ENCODE data around the gene C5orf46. TPM values are rescaled to one million over a fixed set of nuclear protein-coding genes. Genes with fewer than 3 reads are reported as not detected.

Gene C5orf46
- total RNA-seq, result 0.40 TPM in 1 of 2 replicates, not detected in the other

DNA sequence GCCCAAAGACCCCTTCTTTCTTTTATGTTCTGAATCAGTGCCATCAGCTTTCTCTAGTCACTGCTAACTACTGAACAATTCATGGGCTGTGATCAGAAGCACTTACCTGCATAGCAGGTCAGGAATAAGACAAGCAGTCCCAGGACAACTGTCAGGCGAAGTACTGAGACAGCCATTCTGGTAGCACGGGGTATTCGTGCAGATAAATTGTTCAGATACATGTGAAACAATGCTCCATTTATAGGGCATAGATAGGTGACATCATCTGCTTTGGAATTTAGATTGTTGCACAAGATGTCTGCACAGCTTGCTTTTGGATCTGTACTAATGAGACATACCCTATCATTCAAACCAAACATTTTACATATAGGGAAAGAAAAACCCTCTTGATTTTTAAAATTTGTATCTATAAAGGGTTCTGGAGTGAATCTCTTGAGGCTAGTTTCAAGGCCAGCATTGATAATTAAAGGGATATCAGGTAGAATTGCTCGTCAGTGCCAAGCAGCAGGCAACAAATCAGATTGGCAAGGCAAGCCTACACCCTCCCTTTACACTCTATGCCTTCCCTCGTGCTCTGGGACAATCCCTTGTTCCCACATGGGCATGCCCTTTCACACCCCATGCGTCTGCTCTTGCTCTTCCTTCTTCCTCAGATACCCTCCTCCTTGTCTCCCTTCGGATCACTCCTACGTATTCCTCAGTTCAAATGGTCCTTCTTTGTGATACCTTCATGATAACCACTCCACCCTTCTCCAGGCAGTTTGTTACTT is at the start of gene C5orf46:
Gene C5orf46, minus strand, starts transcription at position 213 of the 770 bp plus-strand sequence. Its CDS starts 37 bp downstream, at position 176.

GRCh38 chr5:147878066-147878759 is 28.1 kb downstream of the C5orf46 start, which contains the start of gene SCGB3A2:
SCGB3A2 (plus strand) TSS chr5:147878711; CDS start chr5:147878804, 93 bp downstream.

Other genes starting within 250 kb of the C5orf46 start
- not detected in 2 replicates for gene JAKMIP2, start 123.8 kb downstream of the C5orf46 start, total RNA-seq
- not detected in 2 replicates for gene SPINK1, start 74.9 kb downstream of the C5orf46 start, total RNA-seq
- not detected in 2 replicates for gene SCGB3A2, start 27.8 kb downstream of the C5orf46 start, total RNA-seq
- gene SPINK5, start 157.4 kb upstream of the C5orf46 start, total RNA-seq, result 0.13 and 0.29 TPM in 2 replicates